Measurements from ENCODE around the gene TNS3. TPM values are rescaled to one million over a fixed set of nuclear protein-coding genes. Genes with fewer than 3 reads are reported as not detected.

The TNS3 gene
- total and polyA plus RNA-seq, 2 of the 13 experiments (the other 11 are each of a cell fraction or from before 2014, with no cell fraction given), result 52.9 to 55.7 TPM

DNA sequence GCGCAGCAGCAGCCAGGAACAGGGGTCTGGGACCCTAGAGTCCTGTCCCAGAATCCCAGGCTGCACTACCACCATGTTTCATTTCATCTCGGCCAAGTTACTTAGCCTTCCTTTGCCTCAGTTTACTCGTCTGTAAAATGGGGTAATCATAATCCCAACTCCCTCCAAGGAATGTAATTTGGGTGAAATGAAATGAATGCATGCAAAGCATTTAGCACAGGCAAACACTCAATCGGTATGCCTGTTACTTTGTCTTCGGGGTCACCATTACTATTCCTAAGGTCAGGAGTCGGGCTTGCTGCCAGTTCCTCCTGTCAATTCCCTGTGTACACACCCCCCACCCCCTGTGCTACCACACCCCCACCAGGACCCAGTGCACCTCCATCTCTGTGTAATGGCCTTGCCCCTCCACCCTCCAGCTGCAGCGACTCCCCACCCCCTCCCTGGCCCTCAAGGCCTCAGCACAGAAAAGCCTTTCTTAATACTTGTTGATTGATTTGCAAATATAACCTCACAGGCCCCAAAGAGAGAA lies 1.7 kb downstream of the TNS3 start (continued):
- no peak for TF ChIP-seq RNF219 (CRISPR knock-in tag; IDR thresholded peaks at IDR 0.05)
- TF ChIP-seq HOXA3 (CRISPR knock-in tag; IDR thresholded peaks at IDR 0.05), result peak; percentile 63; the same call in 1 of the 2 replicates
- peak; percentile 76; the same call in 1 of the 2 replicates for TF ChIP-seq NCOA2 (CRISPR knock-in tag; IDR thresholded peaks at IDR 0.05)
- peak; percentile 50; the same call in 1 of the 2 replicates for TF ChIP-seq CBX5 (CRISPR knock-in tag; IDR thresholded peaks at IDR 0.05; ENCODE audit: borderline replicate concordance)
- TF ChIP-seq RCOR2 (CRISPR knock-in tag; IDR thresholded peaks at IDR 0.05), result peak; percentile 69; the same call in 1 of the 2 replicates
- TF ChIP-seq GATAD1 (CRISPR knock-in tag; IDR thresholded peaks at IDR 0.05), result peak; percentile 32; the same call in 1 of the 2 replicates
- TF ChIP-seq ZSCAN5A (CRISPR knock-in tag; IDR thresholded peaks at IDR 0.05; ENCODE audit: borderline replicate concordance), result no peak
- TF ChIP-seq CEBPB (IDR thresholded peaks at IDR 0.05; ENCODE audit: borderline replicate concordance, low read depth, low read length), result no peak
- TF ChIP-seq SCMH1 (CRISPR knock-in tag; IDR thresholded peaks at IDR 0.05; ENCODE audit: borderline replicate concordance), result no peak
- TF ChIP-seq, protein P1, sequence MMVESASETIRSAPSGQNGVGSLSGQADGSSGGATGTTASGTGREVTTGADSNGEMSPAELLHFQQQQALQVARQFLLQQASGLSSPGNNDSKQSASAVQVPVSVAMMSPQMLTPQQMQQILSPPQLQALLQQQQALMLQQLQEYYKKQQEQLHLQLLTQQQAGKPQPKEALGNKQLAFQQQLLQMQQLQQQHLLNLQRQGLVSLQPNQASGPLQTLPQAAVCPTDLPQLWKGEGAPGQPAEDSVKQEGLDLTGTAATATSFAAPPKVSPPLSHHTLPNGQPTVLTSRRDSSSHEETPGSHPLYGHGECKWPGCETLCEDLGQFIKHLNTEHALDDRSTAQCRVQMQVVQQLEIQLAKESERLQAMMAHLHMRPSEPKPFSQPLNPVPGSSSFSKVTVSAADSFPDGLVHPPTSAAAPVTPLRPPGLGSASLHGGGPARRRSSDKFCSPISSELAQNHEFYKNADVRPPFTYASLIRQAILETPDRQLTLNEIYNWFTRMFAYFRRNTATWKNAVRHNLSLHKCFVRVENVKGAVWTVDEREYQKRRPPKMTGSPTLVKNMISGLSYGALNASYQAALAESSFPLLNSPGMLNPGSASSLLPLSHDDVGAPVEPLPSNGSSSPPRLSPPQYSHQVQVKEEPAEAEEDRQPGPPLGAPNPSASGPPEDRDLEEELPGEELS (CRISPR knock-in tag; IDR thresholded peaks at IDR 0.05), result peak; percentile 83
- no peak for TF ChIP-seq HOXD1 (CRISPR knock-in tag; IDR thresholded peaks at IDR 0.05)
- peak; percentile 89; the same call in 1 of the 2 replicates for TF ChIP-seq CHD4 (IDR thresholded peaks at IDR 0.05; ENCODE audit: borderline replicate concordance, low read length)
- peak; percentile 48; the same call in 1 of the 2 replicates for TF ChIP-seq RXRA (CRISPR knock-in tag; IDR thresholded peaks at IDR 0.05)
- TF ChIP-seq GATAD2A (CRISPR knock-in tag; IDR thresholded peaks at IDR 0.05), result peak; percentile 82
- TF ChIP-seq ZFP41 (CRISPR knock-in tag; IDR thresholded peaks at IDR 0.05; ENCODE audit: borderline replicate concordance), result no peak
- peak; percentile 77 for TF ChIP-seq BCL6 (CRISPR knock-in tag; IDR thresholded peaks at IDR 0.05)
- TF ChIP-seq HMGXB4 (CRISPR knock-in tag; IDR thresholded peaks at IDR 0.05; ENCODE audit: borderline replicate concordance in 1 of 2, low read depth in 1 of 2), result 0 out of 4 replicates have a peak, but pooled peaks have one; percentile 25 to 28
- 0 out of 2 replicates have a peak, but pooled peaks have one; percentile 17 for TF ChIP-seq STAT6 (CRISPR knock-in tag; IDR thresholded peaks at IDR 0.05; ENCODE audit: borderline replicate concordance)
- peak; percentile 59 for TF ChIP-seq SP5 (CRISPR knock-in tag; IDR thresholded peaks at IDR 0.05; ENCODE audit: borderline replicate concordance, low read depth)
- no peak for TF ChIP-seq EZH2 (conservative IDR thresholded peaks at IDR 0.05; ENCODE audit: low read depth, low read length)

Measured in HepG2 (cell line).